ENCODE measurements around the gene GPC5. TPM values are rescaled to one million over a fixed set of nuclear protein-coding genes. Genes with fewer than 3 reads are reported as not detected.

Gene GPC5
- total and polyA plus RNA-seq, 11 donors: 0.14 to 2.9 (median 0.84) TPM; not detected in 1

DNA sequence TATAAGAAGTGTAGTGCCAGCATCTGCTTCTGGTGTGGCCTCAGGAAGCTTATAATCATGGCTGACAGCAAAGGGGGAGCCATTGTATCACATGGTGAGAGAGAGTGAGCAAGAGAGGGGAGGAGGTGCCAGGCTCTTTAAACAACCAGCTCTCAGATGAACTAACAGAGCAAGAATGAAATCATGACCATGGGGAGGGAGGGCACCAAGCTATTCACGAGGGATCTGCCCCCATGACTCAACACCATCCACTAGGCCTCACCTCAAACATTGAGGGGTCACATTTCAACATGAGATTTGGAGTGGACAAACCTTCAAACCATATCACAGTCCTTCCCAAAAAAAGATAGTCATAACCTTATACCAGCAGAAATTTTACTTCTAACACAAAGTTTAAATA is 174.0 kb downstream of the GPC5 start:
- WGBS, 4 donors: 36 to 55% (median 45%) methylated on average over 1 of the region's 1 CpG
- Histone ChIP-seq H3K36me3 (no peaks in the 10 kb centered on the region), H3K27me3 (no peaks in the 10 kb centered on the region), H3K9me3 (peaks cover 0 to 4% (median 0%) of the 10 kb centered on the region in 12 donors), H3K27ac (no peak overlapping the region), H3K4me3 (no peak overlapping the region), H3K4me1 (no peaks in the 10 kb centered on the region)
- intact Hi-C loops (cut with DNase I): no loop called here
- ATAC-seq (no peak), DNase-seq (no peak)
- TF ChIP-seq CTCF (IDR thresholded peaks at IDR 0.05) (no peak), POLR2A (IDR thresholded peaks at IDR 0.05) (no peak)

GRCh38 chr13:91572944-91573598 is 174.7 kb downstream of the GPC5 start:
- Histone ChIP-seq H3K4me1 (no peaks in the 10 kb centered on the region), H3K9me3 (peaks cover 0 to 10% (median 0%) of the 10 kb centered on the region in 12 donors), H3K27ac (no peak overlapping the region), H3K36me3 (no peaks in the 10 kb centered on the region), H3K27me3 (no peaks in the 10 kb centered on the region), H3K4me3 (no peak overlapping the region)
- intact Hi-C loops (cut with DNase I): no loop called here
- 71 to 83% (median 79%) methylated on average over 9 of the region's 9 CpGs for WGBS, 4 donors
- ATAC-seq: no peak
- DNase-seq: no peak
- TF ChIP-seq CTCF (IDR thresholded peaks at IDR 0.05) (no peak), POLR2A (IDR thresholded peaks at IDR 0.05) (no peak)

DNA sequence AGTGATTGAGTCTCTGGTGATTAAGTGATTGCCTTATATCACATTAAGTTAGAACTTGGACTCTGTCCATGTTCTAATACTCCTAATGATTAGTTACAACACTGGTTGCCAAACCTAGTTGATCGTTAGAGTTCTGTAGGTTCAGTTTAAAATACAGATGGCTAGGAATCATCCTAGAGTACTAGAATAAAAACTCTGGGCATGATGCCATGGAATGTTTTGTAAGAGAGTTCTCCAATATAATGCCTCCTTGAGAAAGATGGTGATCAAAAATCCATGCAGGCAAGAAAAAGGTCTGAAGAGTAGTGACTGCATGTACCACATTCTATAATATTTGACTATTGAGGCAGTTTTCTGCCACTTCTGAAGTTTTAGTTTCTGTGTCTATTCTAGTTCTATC is 176.3 kb downstream of the GPC5 start:
- 29 to 43% (median 36%) methylated on average over 1 of the region's 1 CpG for WGBS, 4 donors
- intact Hi-C loops (cut with DNase I): no loop called here
- no peak overlapping the region for H3K27ac ChIP-seq
- no peaks in the 10 kb centered on the region for H3K36me3 ChIP-seq
- H3K9me3 ChIP-seq: peaks cover 0 to 10% (median 0%) of the 10 kb centered on the region in 12 donors
- H3K4me3 ChIP-seq: no peak overlapping the region
- no peak for DNase-seq
- no peak for ATAC-seq
- H3K27me3 ChIP-seq: no peaks in the 10 kb centered on the region
- H3K4me1 ChIP-seq: no peaks in the 10 kb centered on the region
- TF ChIP-seq CTCF (IDR thresholded peaks at IDR 0.05): no peak
- no peak for TF ChIP-seq POLR2A (IDR thresholded peaks at IDR 0.05)

- no peak for TF ChIP-seq POLR2A (IDR thresholded peaks at IDR 0.05)
- TF ChIP-seq CTCF (IDR thresholded peaks at IDR 0.05): no peak
- Histone ChIP-seq H3K4me1 (no peaks in the 10 kb centered on the region), H3K9me3 (peaks cover 0 to 10% (median 0%) of the 10 kb centered on the region in 12 donors), H3K27me3 (no peaks in the 10 kb centered on the region), H3K36me3 (no peaks in the 10 kb centered on the region), H3K27ac (no peak overlapping the region), H3K4me3 (no peak overlapping the region)
- WGBS, 4 donors: 19 to 40% (median 32%) methylated on average over 2 of the region's 2 CpGs
- intact Hi-C loops (cut with DNase I): no loop called here
- DNase-seq: no peak
- no peak for ATAC-seq
These were observed 178.2 kb downstream of the GPC5 start for GRCh38 chr13:91576590-91576989.
